Hematopoietic multipotent progenitor cell treated with erythropoietin and hydrocortisone succinate and interleukin-3 and kit ligand, for 17 days (in vitro differentiated cells): ENCODE data around the gene ASTN1.

Experiments
- DNase-seq: peaks from one replicate; pipeline ENCODE4 v3.0.0-alpha.2; 2015; ENCODE audit warnings: low spot score

ASTN1 gene

GRCh38 chr1:177164380-177165068 is at the start of gene ASTN1:
Gene ASTN1, minus strand, starts transcription at chr1:177164712. Its CDS starts 36 bp downstream, at chr1:177164676.
- DNase-seq: no peak

- DNase-seq: no peak
Measured at GRCh38 chr1:177211231-177211630, 46.7 kb upstream of the ASTN1 start.

GRCh38 chr1:177210071-177210470 is 45.6 kb upstream of the ASTN1 start:
- DNase-seq: no peak

- no peak for DNase-seq
Measured at GRCh38 chr1:177209357-177209756, 44.8 kb upstream of the ASTN1 start.

GRCh38 chr1:177208920-177209319 is 44.4 kb upstream of the ASTN1 start:
- DNase-seq: no peak

GRCh38 chr1:177206831-177207355 is 42.4 kb upstream of the ASTN1 start:
- DNase-seq: no peak

- no peak for DNase-seq
Measured at GRCh38 chr1:177200290-177200689, 35.8 kb upstream of the ASTN1 start.

GRCh38 chr1:177198243-177198642 is 33.7 kb upstream of the ASTN1 start:
- no peak for DNase-seq

GRCh38 chr1:177190308-177190970 is 25.9 kb upstream of the ASTN1 start:
- no peak for DNase-seq

GRCh38 chr1:177186639-177187038 is 22.1 kb upstream of the ASTN1 start:
- DNase-seq: no peak

- no peak for DNase-seq
Measured at GRCh38 chr1:177185209-177185608, 20.7 kb upstream of the ASTN1 start.

GRCh38 chr1:177183836-177184235 is 19.3 kb upstream of the ASTN1 start:
- DNase-seq: no peak

- no peak for DNase-seq
Measured at GRCh38 chr1:177181631-177182291, 17.2 kb upstream of the ASTN1 start.

- no peak for DNase-seq
Measured at GRCh38 chr1:177181280-177181630, 16.7 kb upstream of the ASTN1 start.

GRCh38 chr1:177174921-177175634 is 10.6 kb upstream of the ASTN1 start:
- no peak for DNase-seq

- DNase-seq: no peak
Measured at GRCh38 chr1:177173976-177174375, 9.5 kb upstream of the ASTN1 start.

- DNase-seq: no peak
Measured at GRCh38 chr1:177172866-177173265, 8.4 kb upstream of the ASTN1 start.

GRCh38 chr1:177172272-177172671 is 7.8 kb upstream of the ASTN1 start:
- no peak for DNase-seq

- DNase-seq: no peak
Measured at GRCh38 chr1:177171536-177172123, 7.1 kb upstream of the ASTN1 start.

- DNase-seq: no peak
Measured at GRCh38 chr1:177170756-177171535, 6.4 kb upstream of the ASTN1 start, which contains the start of gene BRINP2. Gene BRINP2, plus strand, starts transcription at chr1:177170958. Its CDS starts 58,919 bp downstream, at chr1:177229877.

- DNase-seq: no peak
Measured at GRCh38 chr1:177165069-177165439, 542 bp upstream of the ASTN1 start.
